NT2/D1 (cell line): ENCODE results near the gene MTMR1.

Experiments
- SUZ12 ChIP-seq: IDR thresholded peaks from 2 replicates; pipeline ENCODE4 v1.6.1; 2011; ENCODE audit not compliant: insufficient read length, insufficient read depth; ENCODE audit errors: extremely low read depth
- ZNF274 ChIP-seq: IDR thresholded peaks from 2 replicates; pipeline ENCODE4 v1.6.1; 2011; ENCODE audit warnings: mild to moderate bottlenecking, low read depth, low read length

- no peak for TF ChIP-seq SUZ12
- no peak for TF ChIP-seq ZNF274
Observed at GRCh38 chrX:150655788-150656187, 37.4 kb upstream of the MTMR1 start.
